ENCODE results near the gene CBX4. TPM values are rescaled to one million over a fixed set of nuclear protein-coding genes. Genes with fewer than 3 reads are reported as not detected.

CBX4 gene
- total RNA-seq, 1 donor from 2014 or later: 22.8 TPM

GRCh38 chr17:79864147-79864546 is 24.9 kb upstream of the CBX4 start:
- Mint-ChIP-seq H3K4me1 (ENCODE audit: low read depth) (peaks cover 4% of the 10 kb centered on the region), H3K9me3 (ENCODE audit: low read depth) (no peaks in the 10 kb centered on the region), H3K4me3 (ENCODE audit: low read depth) (no peak overlapping the region), H3K27me3 (peaks cover 30% of the 10 kb centered on the region), H3K36me3 (ENCODE audit: insufficient read depth) (no peaks in the 10 kb centered on the region), H3K27ac (no peak overlapping the region)
- TF ChIP-seq, protein P1, sequence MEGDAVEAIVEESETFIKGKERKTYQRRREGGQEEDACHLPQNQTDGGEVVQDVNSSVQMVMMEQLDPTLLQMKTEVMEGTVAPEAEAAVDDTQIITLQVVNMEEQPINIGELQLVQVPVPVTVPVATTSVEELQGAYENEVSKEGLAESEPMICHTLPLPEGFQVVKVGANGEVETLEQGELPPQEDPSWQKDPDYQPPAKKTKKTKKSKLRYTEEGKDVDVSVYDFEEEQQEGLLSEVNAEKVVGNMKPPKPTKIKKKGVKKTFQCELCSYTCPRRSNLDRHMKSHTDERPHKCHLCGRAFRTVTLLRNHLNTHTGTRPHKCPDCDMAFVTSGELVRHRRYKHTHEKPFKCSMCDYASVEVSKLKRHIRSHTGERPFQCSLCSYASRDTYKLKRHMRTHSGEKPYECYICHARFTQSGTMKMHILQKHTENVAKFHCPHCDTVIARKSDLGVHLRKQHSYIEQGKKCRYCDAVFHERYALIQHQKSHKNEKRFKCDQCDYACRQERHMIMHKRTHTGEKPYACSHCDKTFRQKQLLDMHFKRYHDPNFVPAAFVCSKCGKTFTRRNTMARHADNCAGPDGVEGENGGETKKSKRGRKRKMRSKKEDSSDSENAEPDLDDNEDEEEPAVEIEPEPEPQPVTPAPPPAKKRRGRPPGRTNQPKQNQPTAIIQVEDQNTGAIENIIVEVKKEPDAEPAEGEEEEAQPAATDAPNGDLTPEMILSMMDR (IDR thresholded peaks at IDR 0.05; ENCODE audit: unreplicated experiment): no peak
- DNase-seq (ENCODE audit: low spot score, unreplicated experiment): no peak

DNA sequence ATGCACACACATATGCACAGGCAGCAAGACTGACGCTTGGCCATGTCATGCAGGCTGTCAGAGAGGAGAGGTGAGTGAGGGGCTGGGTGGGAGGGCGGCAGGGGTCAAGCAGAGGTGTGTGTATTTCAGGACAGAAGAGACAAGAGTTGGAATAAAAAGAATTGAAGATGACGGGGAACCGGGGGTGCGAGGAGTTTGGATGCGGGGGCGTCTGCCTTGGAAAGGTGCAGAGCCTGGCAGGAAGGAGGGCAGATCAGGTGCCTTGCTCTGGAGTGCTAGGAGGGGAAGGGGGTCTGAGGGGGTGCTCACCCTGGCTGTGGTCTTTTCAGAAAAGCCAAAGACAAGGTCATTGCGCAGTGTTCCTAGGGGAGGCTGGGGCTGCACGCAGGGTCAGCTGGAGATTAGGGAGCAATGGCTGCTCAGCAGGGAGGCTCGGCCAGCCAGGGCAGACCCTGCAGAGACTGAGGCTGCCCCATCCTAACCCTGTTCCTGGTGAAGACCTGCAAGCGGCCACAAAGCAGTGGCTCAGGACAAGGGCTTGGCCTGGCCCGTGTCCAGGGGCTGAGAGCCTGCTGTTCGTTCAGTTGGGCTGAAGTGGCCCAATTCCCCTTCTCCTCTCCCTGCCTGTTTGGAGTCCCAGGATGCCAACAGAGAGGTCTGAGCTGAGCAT is 23.7 kb upstream of the CBX4 start:
- Mint-ChIP-seq H3K27ac (no peak overlapping the region), H3K4me3 (ENCODE audit: low read depth) (no peak overlapping the region), H3K36me3 (ENCODE audit: insufficient read depth) (no peaks in the 10 kb centered on the region), H3K27me3 (peaks cover 35% of the 10 kb centered on the region), H3K9me3 (ENCODE audit: low read depth) (no peaks in the 10 kb centered on the region), H3K4me1 (ENCODE audit: low read depth) (peaks cover 4% of the 10 kb centered on the region)
- TF ChIP-seq, protein P1 (IDR thresholded peaks at IDR 0.05; ENCODE audit: unreplicated experiment): no peak
- no peak for DNase-seq (ENCODE audit: low spot score, unreplicated experiment)

- H3K27me3 Mint-ChIP-seq: peaks cover 35% of the 10 kb centered on the region
- no peak for DNase-seq (ENCODE audit: low spot score, unreplicated experiment)
- peaks cover 4% of the 10 kb centered on the region for H3K4me1 Mint-ChIP-seq (ENCODE audit: low read depth)
- TF ChIP-seq, protein P1 (IDR thresholded peaks at IDR 0.05; ENCODE audit: unreplicated experiment): no peak
- no peaks in the 10 kb centered on the region for H3K36me3 Mint-ChIP-seq (ENCODE audit: insufficient read depth)
- no peak overlapping the region for H3K27ac Mint-ChIP-seq
- H3K9me3 Mint-ChIP-seq (ENCODE audit: low read depth): no peaks in the 10 kb centered on the region
- no peak overlapping the region for H3K4me3 Mint-ChIP-seq (ENCODE audit: low read depth)
Observed at GRCh38 chr17:79862238-79862637, 23.0 kb upstream of the CBX4 start.

GRCh38 chr17:79861413-79862216 is 22.4 kb upstream of the CBX4 start:
- no peak overlapping the region for H3K4me3 Mint-ChIP-seq (ENCODE audit: low read depth)
- peaks cover 5% of the 10 kb centered on the region for H3K4me1 Mint-ChIP-seq (ENCODE audit: low read depth)
- TF ChIP-seq, protein P1 (IDR thresholded peaks at IDR 0.05; ENCODE audit: unreplicated experiment): no peak
- no peak for DNase-seq (ENCODE audit: low spot score, unreplicated experiment)
- peaks cover 38% of the 10 kb centered on the region for H3K27me3 Mint-ChIP-seq
- no peak overlapping the region for H3K27ac Mint-ChIP-seq
- no peaks in the 10 kb centered on the region for H3K36me3 Mint-ChIP-seq (ENCODE audit: insufficient read depth)
- no peaks in the 10 kb centered on the region for H3K9me3 Mint-ChIP-seq (ENCODE audit: low read depth)

DNA sequence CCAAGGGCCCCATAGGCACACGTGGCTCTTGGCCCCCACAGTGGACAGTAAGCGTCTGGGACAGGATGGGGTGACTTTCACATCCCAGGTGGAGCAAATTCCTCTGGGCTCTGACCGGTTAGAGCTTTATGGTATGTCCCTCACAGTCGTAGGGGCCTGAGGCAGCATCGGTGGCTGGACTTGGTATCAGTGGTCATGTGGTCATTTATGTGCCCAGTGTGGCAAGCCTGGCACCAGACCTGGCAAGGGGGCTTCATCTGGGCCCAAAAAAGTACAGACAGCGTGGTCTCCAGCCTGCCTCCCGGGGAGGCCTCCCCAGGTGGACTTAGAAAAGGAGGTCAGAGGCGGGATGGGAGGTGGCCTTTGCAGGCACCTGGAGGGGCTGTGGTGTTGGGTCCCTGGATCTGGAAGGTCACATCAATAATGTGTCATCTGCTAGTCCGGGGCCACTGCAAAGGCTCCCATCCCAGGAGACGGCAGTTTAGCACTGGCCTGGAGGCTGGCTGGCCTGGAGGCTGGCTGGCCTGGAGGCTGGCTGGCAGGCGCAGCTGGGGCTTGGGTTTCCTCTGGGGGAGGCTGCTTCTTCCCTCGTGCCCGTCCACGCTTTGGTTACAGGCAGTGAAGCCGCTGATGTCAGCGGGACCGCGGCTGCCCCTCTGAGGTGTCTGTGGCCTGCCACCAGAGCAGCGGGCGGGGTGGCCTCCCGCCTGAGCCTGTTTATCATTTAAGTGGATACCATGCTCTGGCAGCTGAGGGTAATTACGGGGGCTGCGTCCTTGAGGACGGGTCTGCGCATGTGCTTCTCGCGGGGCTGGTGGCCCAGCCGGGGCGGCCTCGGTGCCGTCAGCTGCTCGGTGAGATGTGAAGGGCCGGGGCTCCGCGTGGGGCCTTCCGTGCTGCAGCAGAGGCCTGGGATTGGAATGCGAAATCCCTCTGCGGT is 20.7 kb upstream of the CBX4 start:
- H3K4me1 Mint-ChIP-seq (ENCODE audit: low read depth): peaks cover 10% of the 10 kb centered on the region
- H3K36me3 Mint-ChIP-seq (ENCODE audit: insufficient read depth): no peaks in the 10 kb centered on the region
- no peak for DNase-seq (ENCODE audit: low spot score, unreplicated experiment)
- TF ChIP-seq, protein P1 (IDR thresholded peaks at IDR 0.05; ENCODE audit: unreplicated experiment): no peak
- no peak overlapping the region for H3K27ac Mint-ChIP-seq
- peaks cover 34% of the 10 kb centered on the region for H3K27me3 Mint-ChIP-seq
- H3K9me3 Mint-ChIP-seq (ENCODE audit: low read depth): no peaks in the 10 kb centered on the region
- H3K4me3 Mint-ChIP-seq (ENCODE audit: low read depth): no peak overlapping the region

All from progenitor cell of endocrine pancreas (in vitro differentiated cells).